ENCODE results near the gene RHOF.

Gene RHOF

GRCh38 chr12:121819212-121819949 is 25.9 kb upstream of the RHOF start:
- DNase-seq (ENCODE audit: low read depth in 2 of 2): no peak

- DNase-seq (ENCODE audit: low read depth in 2 of 2): no peak
Measured at GRCh38 chr12:121817648-121818043, 24.2 kb upstream of the RHOF start.

DNA sequence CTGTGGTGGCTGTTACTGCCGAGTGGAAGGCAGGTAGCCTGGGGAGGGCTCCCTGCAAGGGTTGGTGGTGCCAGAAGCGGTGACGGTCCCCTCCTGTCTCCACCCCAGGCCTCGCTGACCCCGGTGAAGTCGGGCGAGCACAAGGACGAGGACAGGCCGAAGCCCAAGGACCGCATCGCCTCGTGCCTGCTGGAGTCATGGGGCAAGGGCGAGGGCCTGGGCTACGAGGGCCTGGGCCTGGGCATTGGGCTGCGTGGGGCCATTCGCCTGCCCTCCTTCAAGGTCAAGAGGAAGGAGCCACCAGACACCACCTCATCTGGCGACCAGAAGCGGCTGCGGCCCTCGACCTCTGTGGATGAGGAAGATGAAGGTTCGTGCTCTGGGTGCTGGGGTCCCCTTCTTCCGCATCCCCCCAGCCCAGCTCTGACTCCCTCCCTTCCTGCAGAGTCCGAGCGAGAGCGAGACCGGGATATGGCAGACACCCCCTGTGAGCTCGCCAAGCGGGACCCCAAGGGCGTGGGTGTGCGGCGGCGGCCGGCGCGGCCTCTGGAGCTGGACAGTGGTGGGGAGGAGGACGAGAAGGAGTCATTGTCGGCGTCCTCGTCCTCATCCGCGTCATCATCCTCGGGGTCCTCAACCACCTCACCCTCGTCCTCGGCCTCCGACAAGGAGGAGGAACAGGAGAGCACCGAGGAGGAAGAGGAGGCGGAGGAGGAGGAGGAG is 23.6 kb upstream of the RHOF start:
- DNase-seq (ENCODE audit: low read depth in 2 of 2): no peak

DNA sequence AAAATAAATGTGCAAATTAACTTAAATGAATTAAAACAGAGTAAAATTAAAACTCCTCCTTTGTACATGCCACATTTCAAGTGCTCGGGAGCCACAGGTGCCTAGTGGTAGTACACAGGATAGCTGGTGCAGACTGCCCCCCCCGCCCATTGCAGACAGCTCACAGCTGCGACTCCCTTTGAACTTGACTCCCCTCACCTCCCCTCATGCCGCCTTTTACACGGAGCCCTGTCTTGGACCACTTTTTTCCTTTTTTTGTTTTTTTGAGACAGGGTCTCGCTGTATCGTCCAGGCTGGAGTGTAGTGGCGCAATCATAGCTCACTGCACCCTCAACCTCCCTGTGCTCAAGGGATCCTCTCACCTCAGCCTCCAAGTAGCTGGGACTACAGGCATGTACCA is 21.8 kb upstream of the RHOF start:
- DNase-seq (ENCODE audit: low read depth in 2 of 2): no peak

- DNase-seq (ENCODE audit: low read depth in 2 of 2): no peak
Measured at GRCh38 chr12:121814429-121815119, 21.1 kb upstream of the RHOF start.

GRCh38 chr12:121813951-121814350 is 20.5 kb upstream of the RHOF start:
- no peak for DNase-seq (ENCODE audit: low read depth in 2 of 2)

GRCh38 chr12:121812921-121813896 is 19.7 kb upstream of the RHOF start:
- no peak for DNase-seq (ENCODE audit: low read depth in 2 of 2)

DNA sequence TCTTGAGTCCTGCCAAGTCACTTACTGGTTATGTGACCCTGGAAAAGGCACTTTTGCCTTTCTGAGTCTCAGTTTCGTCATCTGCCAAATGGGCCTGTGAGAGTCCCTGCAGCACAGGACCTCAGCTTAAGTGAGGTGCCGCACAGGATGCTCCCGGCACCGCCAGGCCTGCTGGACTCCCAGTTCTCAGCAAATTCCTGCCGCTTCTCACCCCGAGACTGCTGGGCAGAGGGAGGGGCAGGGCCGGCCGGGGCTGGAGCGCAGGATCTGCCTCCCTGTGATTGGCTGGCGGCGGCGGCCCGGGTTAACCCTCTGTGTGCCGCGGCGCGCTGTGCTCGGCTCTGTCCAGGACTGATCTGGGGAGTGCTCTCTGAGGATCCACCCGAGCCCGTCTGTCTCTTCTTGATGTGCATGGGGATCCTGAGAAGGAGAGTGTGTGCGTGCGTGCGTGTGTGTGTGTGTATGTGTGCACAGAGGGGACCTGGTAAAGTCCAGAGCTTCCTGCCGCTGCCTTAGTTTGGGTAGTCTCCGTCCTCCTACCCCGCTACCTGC is 18.9 kb upstream of the RHOF start:
- DNase-seq (ENCODE audit: low read depth in 2 of 2): no peak

DNA sequence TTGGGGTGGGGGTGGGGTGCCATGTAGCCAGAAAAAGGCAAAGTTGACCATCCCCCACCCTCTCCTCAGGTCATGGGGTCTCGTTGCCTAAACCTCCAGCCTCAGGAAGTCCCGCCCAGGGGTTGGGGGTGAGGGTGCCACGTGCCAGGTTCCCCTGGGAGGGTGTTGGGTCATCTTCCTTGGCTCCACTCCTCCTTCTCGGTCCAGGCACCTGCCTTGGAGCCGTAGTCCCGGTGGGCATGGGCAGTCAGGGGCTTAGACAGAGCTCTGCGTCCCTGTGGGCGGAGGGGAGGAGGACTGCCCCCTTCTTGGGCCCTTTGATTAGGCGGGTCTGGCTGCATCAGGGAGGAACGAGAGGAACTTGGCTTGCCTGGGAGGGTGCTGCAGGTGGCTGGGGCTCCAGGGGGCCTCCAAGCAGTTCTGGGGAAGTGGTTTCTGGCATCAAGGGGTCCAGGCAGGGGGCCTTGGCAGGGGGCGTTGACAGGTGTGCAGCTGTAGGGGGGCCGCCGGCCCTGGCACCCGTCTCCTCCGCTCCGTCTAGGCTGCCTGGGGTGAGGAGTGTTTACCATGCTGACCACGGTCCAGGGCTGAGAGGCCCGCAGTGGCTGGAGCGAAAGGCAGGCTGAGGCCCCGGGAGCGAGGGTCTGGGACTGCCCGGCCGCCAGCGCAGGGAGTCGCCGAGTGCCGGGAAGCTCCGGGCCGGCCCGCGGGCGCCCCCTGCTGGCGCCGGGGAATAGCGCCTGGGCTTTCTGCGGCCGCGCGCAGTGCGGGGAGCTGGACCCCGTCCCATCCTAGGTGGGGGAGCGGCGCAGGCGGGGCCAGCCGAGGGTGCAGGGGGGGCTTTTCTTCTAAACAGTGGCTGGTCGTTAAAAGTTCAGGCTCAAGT is 18.2 kb upstream of the RHOF start:
- DNase-seq (ENCODE audit: low read depth in 2 of 2): no peak

DNA sequence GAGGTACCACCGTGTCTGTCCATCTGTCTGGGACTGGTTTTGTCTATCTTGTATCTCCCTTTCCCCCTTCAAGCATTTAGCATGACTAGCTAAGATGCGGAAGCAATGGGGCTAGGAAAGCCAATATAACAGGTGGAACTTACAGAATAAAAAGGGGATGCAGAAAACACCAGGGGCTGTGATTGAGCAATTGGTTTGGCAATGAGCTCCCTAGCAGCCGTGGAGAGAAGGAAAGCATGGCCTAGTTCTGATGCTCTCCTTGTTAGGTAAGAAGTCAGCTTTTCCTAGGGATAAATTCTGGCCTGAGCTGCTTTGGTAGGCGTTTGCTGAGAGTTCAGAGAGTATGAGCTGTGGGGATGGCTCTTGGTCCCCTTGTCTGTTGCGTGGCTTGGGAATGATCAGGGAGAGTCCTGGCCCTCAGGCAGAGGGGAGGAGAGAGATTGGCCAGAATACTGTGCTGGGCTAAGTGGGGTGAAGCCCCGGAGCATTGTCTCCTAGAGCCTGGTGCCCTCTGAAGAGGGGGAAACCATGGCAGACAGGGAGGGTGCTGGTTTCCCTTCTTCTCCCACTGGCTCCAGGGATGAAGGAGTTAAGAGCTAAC is 17.4 kb upstream of the RHOF start:
- DNase-seq (ENCODE audit: low read depth in 2 of 2): no peak

DNA sequence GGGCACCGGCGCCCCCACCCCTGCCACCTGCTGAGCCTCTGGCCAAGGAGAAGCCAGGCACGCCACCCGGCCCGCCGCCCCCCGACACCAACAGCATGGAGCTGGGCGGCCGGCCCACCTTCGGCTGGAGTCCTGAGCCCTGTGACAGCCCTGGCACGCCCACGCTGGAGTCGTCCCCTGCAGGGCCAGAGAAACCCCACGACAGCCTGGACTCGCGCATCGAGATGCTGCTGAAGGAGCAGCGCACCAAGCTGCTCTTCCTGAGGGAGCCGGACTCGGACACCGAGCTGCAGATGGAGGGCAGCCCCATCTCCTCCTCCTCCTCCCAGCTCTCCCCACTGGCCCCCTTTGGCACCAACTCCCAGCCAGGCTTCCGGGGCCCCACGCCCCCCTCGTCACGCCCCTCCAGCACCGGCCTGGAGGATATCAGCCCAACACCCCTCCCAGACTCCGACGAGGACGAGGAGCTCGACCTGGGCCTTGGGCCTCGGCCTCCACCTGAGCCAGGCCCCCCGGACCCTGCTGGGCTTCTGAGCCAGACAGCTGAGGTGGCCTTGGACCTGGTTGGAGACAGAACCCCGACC is 16.8 kb upstream of the RHOF start:
- DNase-seq (ENCODE audit: low read depth in 2 of 2): no peak

GRCh38 chr12:121809712-121810116 is 16.2 kb upstream of the RHOF start:
- no peak for DNase-seq (ENCODE audit: low read depth in 2 of 2)

- DNase-seq (ENCODE audit: low read depth in 2 of 2): no peak
Measured at GRCh38 chr12:121808623-121809022, 15.1 kb upstream of the RHOF start.

DNA sequence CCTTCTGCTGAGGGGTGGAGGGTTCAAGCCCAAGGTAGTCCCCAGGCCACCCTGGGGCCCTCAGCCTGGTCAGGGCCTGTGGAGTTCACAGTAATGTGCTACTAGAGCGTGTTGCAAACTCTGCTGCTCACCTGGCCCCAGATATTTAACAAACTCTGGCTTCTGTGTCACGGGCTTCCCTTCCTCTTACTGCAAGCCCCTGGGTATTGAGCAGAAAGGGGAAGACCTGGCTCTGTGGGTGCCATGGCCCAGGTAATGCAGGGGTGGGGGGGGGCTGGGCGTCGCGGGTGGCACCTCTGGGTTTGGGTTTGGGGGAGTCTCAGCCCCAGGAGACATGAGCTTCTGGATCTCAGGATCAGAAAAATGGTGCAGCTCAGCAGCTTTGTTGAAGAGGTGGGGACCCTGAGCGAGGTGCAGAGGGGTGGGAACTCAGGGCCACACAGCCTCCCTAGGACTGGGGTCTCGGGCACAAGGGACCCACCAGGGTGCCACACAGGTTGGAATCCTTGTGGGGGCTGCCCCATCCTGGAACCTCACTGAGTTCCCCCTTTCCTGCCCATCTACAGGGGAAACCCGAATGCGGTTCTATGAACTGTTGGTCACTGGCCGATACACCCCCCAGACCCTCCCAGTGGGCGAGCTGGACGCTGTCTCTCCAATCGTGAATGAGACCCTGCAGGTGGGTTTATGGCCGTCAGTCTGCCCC is 14.3 kb upstream of the RHOF start:
- no peak for DNase-seq (ENCODE audit: low read depth in 2 of 2)

- no peak for DNase-seq (ENCODE audit: low read depth in 2 of 2)
Measured at GRCh38 chr12:121806546-121807423, 13.3 kb upstream of the RHOF start.

DNA sequence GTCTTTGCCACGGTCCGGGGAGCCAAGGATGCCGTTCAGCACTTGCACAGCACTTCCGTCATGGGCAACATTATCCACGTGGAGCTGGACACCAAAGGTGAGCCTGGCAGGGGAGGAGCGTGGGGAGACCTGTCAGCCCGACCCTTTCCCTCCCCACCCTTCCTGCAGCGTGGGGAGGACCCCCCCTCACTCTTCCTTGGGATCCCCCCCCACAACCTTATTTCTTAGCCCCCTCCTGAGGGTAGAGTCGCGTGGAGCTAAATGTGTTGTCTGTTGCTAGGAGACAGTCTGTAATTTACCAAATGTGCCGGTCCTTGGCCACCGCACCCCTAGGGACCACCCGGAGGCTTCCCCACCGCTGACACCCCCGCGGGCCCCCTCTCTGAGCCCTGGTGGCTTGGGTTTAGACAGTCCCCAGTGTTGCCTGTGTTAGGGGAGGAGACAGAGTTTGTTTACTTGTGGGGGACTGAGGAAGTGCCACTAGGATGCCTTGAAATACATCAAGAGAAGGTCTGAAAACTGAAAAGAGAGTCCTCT is 12.6 kb upstream of the RHOF start:
- DNase-seq (ENCODE audit: low read depth in 2 of 2): no peak

- no peak for DNase-seq (ENCODE audit: low read depth in 2 of 2)
Measured at GRCh38 chr12:121805171-121806008, 11.9 kb upstream of the RHOF start.
